GM12865 (cell line): ENCODE data around the gene PXYLP1.

Source experiments
- DNase-seq: peaks from one replicate; pipeline ENCODE4 v3.0.0; 2010; ENCODE audit warnings: low read depth
- H3K4me3 ChIP-seq: 2 replicates; pipeline ENCODE4 v1.5.1; 2011; ENCODE audit warnings: mild to moderate bottlenecking, low read depth, low read length, control low read depth
- CTCF ChIP-seq: IDR thresholded peaks from 2 replicates; pipeline ENCODE4 v1.5.1; 2011; ENCODE audit warnings: low read length, control low read depth, low read depth, inconsistent platforms; ENCODE audit not compliant: insufficient read depth; ENCODE audit errors: missing control alignments

Gene PXYLP1

GRCh38 chr3:141335531-141336061 is 104.0 kb downstream of the PXYLP1 start:
- no peak overlapping the region for H3K4me3 ChIP-seq
- TF ChIP-seq CTCF, result no peak
- no peak for DNase-seq

- peak overlapping the region; percentile 26 for H3K4me3 ChIP-seq
- DNase-seq, result peak; percentile 92
- no peak for TF ChIP-seq CTCF
These were observed 105.3 kb downstream of the PXYLP1 start for GRCh38 chr3:141336672-141337522.

- no peak for TF ChIP-seq CTCF
- H3K4me3 ChIP-seq, result peak overlapping the region; percentile 1
- DNase-seq, result no peak
These were observed 105.9 kb downstream of the PXYLP1 start for GRCh38 chr3:141337523-141337854.

GRCh38 chr3:141337991-141338390 is 106.4 kb downstream of the PXYLP1 start:
- DNase-seq, result no peak
- H3K4me3 ChIP-seq, result peak overlapping the region; percentile 1; the same call in 1 of the 2 replicates
- no peak for TF ChIP-seq CTCF

- H3K4me3 ChIP-seq, result no peak overlapping the region
- DNase-seq, result no peak
- TF ChIP-seq CTCF, result no peak
These were observed 107.3 kb downstream of the PXYLP1 start for GRCh38 chr3:141338881-141339280.

GRCh38 chr3:141341536-141341935 is 109.9 kb downstream of the PXYLP1 start:
- DNase-seq, result no peak
- H3K4me3 ChIP-seq, result no peak overlapping the region
- TF ChIP-seq CTCF, result no peak
